WERI-Rb-1 (cell line): Measurements from ENCODE around the gene NTRK3.

Experiments used
- DNase-seq: peaks from one replicate; pipeline ENCODE4 v3.0.0-alpha.2; 2020
- H3K27ac ChIP-seq: fragments of 250-450 bp; sonication (Bioruptor Pico); 2 replicates; pipeline ENCODE4 v1.5.1; 2020; ENCODE audit warnings: mild to moderate bottlenecking, moderate library complexity
- H3K27me3 ChIP-seq: fragments of 250-450 bp; sonication (Bioruptor Pico); 2 replicates; pipeline ENCODE4 v1.5.1; 2021; ENCODE audit warnings: mild to moderate bottlenecking, low read depth, moderate library complexity; ENCODE audit not compliant: insufficient read depth, severe bottlenecking
- H3K36me3 ChIP-seq: fragments of 250-450 bp; sonication (Bioruptor Pico); 2 replicates; pipeline ENCODE4 v1.5.1; 2020; ENCODE audit warnings: mild to moderate bottlenecking, moderate library complexity
- H3K4me3 ChIP-seq: 2 replicates; pipeline ENCODE4 v1.5.1; 2011; ENCODE audit warnings: low read depth, mild to moderate bottlenecking, control low read depth, low read length
- H3K9me3 ChIP-seq: fragments of 250-450 bp; sonication (Bioruptor Pico); 2 replicates; pipeline ENCODE4 v1.5.1; 2021; ENCODE audit warnings: mild to moderate bottlenecking, moderate library complexity; ENCODE audit not compliant: severe bottlenecking
- CTCF ChIP-seq: IDR thresholded peaks from 2 replicates; pipeline ENCODE4 v1.5.1; 2011; ENCODE audit warnings: low read depth, mild to moderate bottlenecking, control low read depth, inconsistent platforms, low read length

Gene NTRK3

GRCh38 chr15:88256279-88257230 lies at the start of gene NTRK3:
Gene NTRK3 (minus strand): TSS chr15:88256739. CDS start chr15:88256153, 586 bp downstream.
- H3K4me3 ChIP-seq: peak within 1 kb of the TSS; percentile 38
- TF ChIP-seq CTCF: no peak
- H3K9me3 ChIP-seq: no peaks in the 10 kb centered on the region
- no peaks in the 10 kb centered on the region for H3K36me3 ChIP-seq
- H3K27me3 ChIP-seq: peaks cover 85% of the 10 kb centered on the region
- no peak for DNase-seq
- no peak within 1 kb of the TSS for H3K27ac ChIP-seq

GRCh38 chr15:88303395-88303794 lies 46.9 kb upstream of the NTRK3 start:
- no peak for DNase-seq
- Histone ChIP-seq H3K9me3 (no peaks in the 10 kb centered on the region), H3K4me3 (no peak overlapping the region), H3K27ac (no peak overlapping the region), H3K27me3 (no peaks in the 10 kb centered on the region), H3K36me3 (no peaks in the 10 kb centered on the region)
- TF ChIP-seq CTCF: no peak

GRCh38 chr15:88302373-88302772 lies 45.8 kb upstream of the NTRK3 start:
- DNase-seq: no peak
- Histone ChIP-seq H3K9me3 (no peaks in the 10 kb centered on the region), H3K27me3 (no peaks in the 10 kb centered on the region), H3K27ac (no peak overlapping the region), H3K36me3 (no peaks in the 10 kb centered on the region), H3K4me3 (no peak overlapping the region)
- no peak for TF ChIP-seq CTCF

- H3K9me3 ChIP-seq: no peaks in the 10 kb centered on the region
- no peak for TF ChIP-seq CTCF
- H3K4me3 ChIP-seq: no peak overlapping the region
- H3K27ac ChIP-seq: no peak overlapping the region
- no peaks in the 10 kb centered on the region for H3K36me3 ChIP-seq
- DNase-seq: no peak
- no peaks in the 10 kb centered on the region for H3K27me3 ChIP-seq
Measured at GRCh38 chr15:88301311-88301710, 44.8 kb upstream of the NTRK3 start.

GRCh38 chr15:88300861-88301260 lies 44.3 kb upstream of the NTRK3 start:
- Histone ChIP-seq H3K9me3 (no peaks in the 10 kb centered on the region), H3K27ac (no peak overlapping the region), H3K4me3 (no peak overlapping the region), H3K36me3 (no peaks in the 10 kb centered on the region), H3K27me3 (no peaks in the 10 kb centered on the region)
- TF ChIP-seq CTCF: no peak
- no peak for DNase-seq
